NCI-H2107 (cell line): ENCODE data around the gene ZNF581.
A peak's percentile ranks its signal among the peaks of the same experiment; 100 is the strongest.

Experiments
- DNase-seq: peaks from one replicate; lab custom pipeline; 2025; lab: John Stamatoyannopoulos, UW

Gene ZNF581

GRCh38 chr19:55626350-55626749, 17.1 kb upstream of the ZNF581 start:
- no peak for DNase-seq

GRCh38 chr19:55632463-55632834, 11.0 kb upstream of the ZNF581 start:
- DNase-seq: peak; percentile 92

DNA sequence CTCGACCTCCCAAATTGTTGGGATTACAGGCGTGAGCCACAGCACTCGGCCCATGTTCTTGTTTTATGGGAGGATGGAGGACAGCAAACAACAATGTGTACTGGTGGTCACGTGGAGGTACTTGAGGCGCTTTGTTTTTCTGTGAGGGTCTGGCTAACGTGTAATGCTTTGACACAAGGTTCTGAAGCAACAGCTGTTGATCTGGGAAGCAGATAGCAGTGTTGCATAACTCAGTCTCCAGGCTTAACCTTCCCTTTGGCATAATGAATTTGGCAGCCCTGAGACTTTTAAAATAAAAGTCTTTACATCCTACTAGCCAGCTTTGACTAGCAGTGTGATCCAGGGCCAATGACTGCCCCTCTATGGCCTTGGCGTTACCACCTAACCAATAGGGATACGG, 9.6 kb upstream of the ZNF581 start:
- DNase-seq: no peak

- no peak for DNase-seq
Observed at GRCh38 chr19:55635334-55635717, 8.1 kb upstream of the ZNF581 start.

GRCh38 chr19:55635856-55636440, 7.5 kb upstream of the ZNF581 start:
- DNase-seq: no peak

DNA sequence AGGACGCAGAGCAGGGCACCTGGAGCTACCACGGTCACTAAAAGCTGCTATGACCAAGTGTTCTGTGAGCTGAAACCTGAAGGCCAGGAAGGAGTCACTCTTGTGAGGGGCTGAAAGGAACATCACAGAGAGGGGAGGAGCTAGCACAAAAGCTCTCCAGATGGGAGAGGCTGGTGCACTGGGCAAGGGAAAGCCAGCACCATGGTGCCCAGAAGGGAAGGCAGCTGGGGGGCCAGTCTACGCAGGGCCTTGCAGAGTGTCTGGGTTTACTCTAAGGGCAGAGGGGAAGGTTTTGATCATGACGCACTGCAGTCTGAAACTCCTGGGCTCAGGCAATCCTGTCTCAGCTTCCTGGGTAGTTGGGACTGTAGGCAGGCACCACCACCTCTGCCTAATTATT, 6.7 kb upstream of the ZNF581 start:
- DNase-seq: no peak

- DNase-seq: no peak
Observed at GRCh38 chr19:55637534-55637933, 5.9 kb upstream of the ZNF581 start.

DNA sequence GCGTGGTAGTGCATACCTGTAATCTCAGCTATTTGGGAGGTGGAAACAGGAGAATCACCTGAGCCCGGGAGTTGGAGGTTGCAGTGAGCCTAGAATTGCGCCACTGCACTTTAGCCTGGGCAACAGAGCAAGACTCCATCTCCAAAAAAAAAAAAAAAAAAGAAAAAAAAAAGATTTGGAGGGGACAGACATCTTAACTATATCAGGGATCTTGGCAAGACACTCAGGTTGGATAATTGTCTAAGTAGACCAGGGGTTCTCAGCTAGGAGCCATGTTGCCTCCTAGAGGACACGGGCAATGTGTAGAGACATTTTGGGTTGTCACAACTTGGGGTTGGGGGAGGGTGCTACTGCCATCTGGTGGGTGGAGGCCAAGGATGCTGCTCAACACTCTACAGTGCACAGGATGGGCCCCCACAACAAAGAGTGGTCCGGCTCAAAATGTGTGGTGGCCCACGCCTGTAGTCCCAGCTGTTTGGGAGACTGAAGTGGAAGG, 4.5 kb upstream of the ZNF581 start:
- DNase-seq: no peak

- DNase-seq: no peak
Observed at GRCh38 chr19:55640043-55640576, 3.3 kb upstream of the ZNF581 start.

DNA sequence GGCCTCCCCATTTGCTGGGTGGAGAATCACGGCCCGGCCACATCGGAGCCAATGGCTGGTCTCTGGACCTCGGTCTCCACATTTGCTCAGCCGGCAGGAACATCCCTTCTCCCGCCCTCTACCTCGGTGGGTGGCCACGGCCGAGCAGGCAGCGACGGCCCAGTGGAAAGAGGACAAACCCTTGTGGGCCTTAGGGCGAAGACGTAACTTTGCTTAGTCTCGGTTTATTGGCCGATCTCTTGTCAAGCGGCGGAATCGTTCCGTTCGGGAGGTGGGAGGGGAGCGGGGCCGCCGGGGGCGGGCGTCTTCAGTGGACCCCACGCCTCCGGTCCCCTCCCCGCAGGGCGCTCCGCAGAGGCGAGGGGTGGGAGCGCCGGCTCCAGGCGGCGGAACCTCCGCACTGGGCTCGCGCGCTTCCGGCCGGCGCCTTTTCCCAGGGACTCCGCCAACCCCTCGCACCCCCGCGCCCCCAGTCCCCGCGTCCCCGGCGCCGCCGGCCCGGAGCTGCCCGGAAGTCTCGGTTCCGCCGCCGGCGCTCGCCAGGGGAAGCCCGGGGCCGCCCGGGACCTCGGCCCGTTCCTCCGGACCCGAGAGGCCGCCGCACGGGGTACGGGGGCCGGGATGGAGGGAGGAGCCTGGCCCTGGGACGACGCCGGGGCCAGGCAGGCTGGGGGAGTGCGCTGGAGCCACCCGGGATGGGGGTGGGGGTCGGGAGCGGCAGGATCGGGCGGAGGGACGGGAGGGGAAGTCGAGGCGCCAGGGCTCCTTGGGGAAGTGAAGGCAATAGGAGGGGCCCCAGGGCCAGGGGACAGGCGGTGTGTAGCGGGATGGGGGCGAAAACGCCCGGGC, 2.6 kb upstream of the ZNF581 start, which contains the start of gene ZNF580:
TSS of gene ZNF580 (plus strand) at position 426 of the 849 bp plus-strand sequence. CDS start 1,507 bp downstream, outside the sequence.
- no peak for DNase-seq

DNA sequence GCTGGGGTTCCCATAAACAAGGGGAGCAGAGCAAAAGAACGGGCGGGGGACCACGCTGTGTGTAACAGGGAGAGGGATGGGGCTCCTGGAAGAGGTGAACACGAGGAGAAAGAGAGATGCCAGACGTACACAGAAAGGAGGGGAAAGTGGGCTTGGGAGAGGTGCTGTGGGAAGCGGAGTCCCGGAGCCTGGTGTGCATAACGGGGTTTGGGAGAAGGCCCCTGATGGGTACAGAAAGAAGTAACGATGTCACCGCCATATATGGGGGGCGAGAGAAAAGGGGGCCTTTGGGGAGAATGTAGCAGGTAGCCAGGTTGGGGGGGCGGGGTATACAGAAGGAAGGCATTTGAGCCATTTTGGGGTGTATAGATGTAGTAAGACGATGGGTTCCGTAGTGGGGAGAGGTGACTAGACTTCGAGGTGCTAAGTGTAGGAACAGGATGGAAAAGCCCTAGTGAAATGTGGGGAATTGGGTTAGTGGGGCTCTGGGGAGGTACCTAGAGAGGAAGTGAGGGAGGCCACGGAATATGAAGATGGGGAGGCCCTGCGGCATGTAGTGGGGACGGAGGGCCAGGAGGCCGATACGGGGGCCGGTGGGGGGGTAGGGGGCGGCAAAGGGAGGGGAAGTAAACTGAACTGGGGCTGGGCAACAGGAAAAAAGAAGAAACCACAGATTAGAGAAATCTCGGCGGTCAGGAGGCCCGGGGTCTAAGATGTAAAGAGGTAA, 1.9 kb upstream of the ZNF581 start:
- DNase-seq: no peak

DNA sequence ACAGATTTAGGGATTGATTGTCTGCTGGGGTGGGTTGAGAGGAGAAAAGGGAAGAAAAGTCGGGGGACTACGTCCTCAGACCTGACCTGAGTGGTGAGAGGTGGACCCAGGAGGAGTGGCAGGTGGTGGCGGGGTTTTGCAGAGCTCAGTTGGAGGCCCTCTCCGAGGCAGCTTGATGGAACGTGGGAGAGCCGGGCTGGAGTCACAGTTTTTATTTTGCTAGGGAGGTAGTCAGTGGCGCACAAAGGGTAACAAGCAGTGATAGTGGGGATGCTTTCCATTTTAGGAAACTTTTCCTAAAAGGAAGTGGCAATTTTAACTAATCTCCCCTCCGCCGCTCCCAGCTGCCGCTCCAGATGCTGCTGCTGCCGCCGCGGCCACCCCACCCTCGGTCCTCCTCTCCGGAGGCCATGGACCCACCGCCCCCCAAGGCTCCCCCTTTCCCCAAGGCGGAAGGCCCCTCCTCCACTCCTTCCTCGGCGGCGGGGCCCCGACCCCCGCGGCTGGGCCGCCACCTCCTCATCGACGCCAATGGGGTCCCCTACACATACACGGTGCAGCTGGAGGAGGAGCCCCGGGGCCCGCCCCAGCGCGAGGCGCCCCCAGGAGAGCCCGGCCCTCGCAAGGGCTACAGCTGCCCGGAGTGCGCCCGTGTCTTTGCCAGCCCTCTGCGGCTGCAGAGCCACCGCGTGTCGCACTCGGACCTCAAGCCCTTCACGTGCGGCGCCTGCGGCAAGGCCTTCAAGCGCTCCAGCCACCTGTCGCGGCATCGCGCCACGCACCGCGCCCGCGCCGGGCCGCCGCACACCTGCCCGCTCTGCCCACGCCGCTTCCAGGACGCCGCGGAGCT, 1.1 kb upstream of the ZNF581 start:
- no peak for DNase-seq

- DNase-seq: no peak
Observed at GRCh38 chr19:55643887-55644176, 383 bp downstream of the ZNF581 start.

DNA sequence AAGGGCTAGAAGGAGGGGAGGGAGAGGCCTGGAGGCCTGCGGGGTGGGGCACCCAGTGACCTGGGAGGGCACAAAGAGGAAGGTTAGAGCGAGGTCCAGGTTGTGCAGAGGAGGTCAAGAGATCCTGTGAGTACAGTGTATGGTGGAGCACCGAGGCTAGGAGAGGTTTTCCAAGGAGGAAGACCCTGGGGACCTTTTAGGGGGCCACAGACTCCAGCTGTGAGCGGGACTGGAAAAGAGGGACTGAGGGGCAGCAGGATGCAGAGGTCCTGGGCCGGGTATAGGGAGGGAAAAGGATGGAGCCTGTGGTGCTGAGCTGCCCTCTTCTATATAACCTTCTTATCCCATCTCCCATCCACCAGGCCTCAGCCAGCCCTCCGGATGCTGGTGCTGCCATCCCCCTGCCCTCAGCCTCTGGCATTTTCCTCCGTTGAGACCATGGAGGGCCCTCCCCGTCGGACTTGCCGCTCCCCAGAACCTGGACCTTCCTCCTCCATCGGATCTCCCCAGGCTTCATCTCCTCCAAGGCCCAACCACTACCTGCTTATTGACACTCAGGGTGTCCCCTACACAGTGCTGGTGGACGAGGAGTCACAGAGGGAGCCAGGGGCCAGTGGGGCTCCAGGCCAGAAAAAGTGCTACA, 863 bp downstream of the ZNF581 start:
- DNase-seq: no peak

DNA sequence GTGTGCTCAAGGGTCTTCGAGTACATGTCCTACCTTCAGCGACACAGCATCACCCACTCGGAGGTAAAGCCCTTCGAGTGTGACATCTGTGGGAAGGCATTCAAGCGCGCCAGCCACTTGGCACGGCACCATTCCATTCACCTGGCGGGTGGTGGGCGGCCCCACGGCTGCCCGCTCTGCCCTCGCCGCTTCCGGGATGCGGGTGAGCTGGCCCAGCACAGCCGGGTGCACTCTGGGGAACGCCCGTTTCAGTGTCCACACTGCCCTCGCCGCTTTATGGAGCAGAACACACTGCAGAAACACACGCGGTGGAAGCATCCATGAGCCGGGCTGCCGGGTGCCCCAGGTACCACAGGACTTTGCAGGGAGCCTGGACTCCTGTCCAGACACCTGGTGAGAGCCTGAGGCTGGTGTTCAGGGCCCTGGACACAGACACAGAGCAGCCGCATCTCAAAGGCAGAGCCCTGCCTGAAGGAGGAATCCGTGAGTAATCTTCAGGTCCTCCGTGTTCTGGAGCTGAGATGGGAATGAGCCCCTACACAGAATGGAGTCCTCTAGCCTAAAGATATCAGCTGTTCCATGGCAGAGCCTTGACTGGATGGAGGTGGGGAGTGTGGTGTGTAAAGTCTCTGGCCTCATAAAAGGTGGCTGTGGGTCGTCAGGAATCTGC, 1.5 kb downstream of the ZNF581 start:
- no peak for DNase-seq

DNA sequence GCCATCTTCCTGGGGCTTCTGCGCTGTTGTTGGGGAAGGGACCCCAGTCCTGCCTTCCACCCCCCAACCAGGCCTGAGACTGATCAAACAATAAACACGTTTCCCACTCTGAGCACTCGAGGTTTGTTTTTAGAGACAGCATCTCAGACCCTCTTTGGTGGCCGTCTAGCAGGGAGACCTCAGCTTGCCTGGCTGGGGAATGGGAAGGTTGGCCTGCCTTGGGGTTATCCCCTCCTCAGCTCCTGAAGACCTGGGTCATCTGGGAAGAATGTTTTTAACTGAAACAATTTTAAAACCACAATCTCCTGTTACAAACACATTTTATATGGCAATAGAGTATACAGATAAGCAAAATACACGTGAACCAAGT, 2.0 kb downstream of the ZNF581 start:
- DNase-seq: no peak

GRCh38 chr19:55646889-55647731, 3.7 kb downstream of the ZNF581 start:
- no peak for DNase-seq

GRCh38 chr19:55647732-55648584, 4.5 kb downstream of the ZNF581 start, which contains the start of gene CCDC106:
CCDC106 (plus strand) TSS chr19:55648212; CDS start chr19:55649047, 835 bp downstream.
- DNase-seq: no peak
